ENCODE results near the gene OSBP. TPM values are rescaled to one million over a fixed set of nuclear protein-coding genes. Genes with fewer than 3 reads are reported as not detected.
"Not testable (repeated sequence)": the region's sequence is repeated elsewhere in the genome, so short reads cannot be mapped to it uniquely, and the experiment has no call there.

Gene OSBP
- total and polyA plus RNA-seq, 2 experiments from 2014 or later: 10.7 to 26.4 TPM

- Histone ChIP-seq H3K4me2 (ENCODE audit: unreplicated experiment) (no peak overlapping the region), H4K20me1 (ENCODE audit: insufficient read depth) (no peaks in the 10 kb centered on the region), H3K36me3 (ENCODE audit: low read depth) (peaks cover 90% of the 10 kb centered on the region), H2AFZ (no peak overlapping the region), H3K27ac (no peak overlapping the region), H3K4me3 (no peak overlapping the region), H3F3A (ENCODE audit: insufficient read depth) (0 out of 2 replicates have a peak, but pooled peaks cover 5% of the 10 kb centered on the region), H3K9me3 (ENCODE audit: low read depth) (no peaks in the 10 kb centered on the region), H3K9ac (no peak overlapping the region), H3K27me3 (replicated peaks; ENCODE audit: insufficient read depth) (no peaks in the 10 kb centered on the region), H3K79me2 (ENCODE audit: insufficient read depth) (peaks cover 15% of the 10 kb centered on the region; the same call in 1 of the 2 replicates), H3K4me1 (ENCODE audit: insufficient read depth) (no peaks in the 10 kb centered on the region; the same call in 1 of the 2 replicates), H3K9me2 (ENCODE audit: insufficient read depth) (no peaks in the 10 kb centered on the region)
- DNase-seq: no peak
- 97% methylated on average over 3 of the region's 3 CpGs for WGBS, 2 experiments (ENCODE audit: low coverage in 1 of 2, low lambda C conversion rate in 2 of 2, missing lambda C conversion rate in 2 of 2)
- TF ChIP-seq EZH2phosphoT487 (IDR thresholded peaks at IDR 0.05; ENCODE audit: insufficient read depth, low read depth) (no peak), EZH2 (IDR thresholded peaks at IDR 0.05; ENCODE audit: insufficient read depth, poor library complexity, severe bottlenecking) (no peak)
- in situ Hi-C loops (cut with MboI): no loop called here
These were observed 27.8 kb upstream of the OSBP start for GRCh38 chr11:59643390-59643789.

- DNase-seq: peak; percentile 26
- in situ Hi-C loops (cut with MboI): no loop called here
These were observed 25.6 kb upstream of the OSBP start for GRCh38 chr11:59641156-59641555.

GRCh38 chr11:59630493-59630892 lies 14.9 kb upstream of the OSBP start:
- Histone ChIP-seq H3K27ac (no peak overlapping the region), H3K36me3 (ENCODE audit: low read depth) (peaks cover 6% of the 10 kb centered on the region; the same call in 1 of the 2 replicates), H3K27me3 (replicated peaks; ENCODE audit: insufficient read depth) (no peaks in the 10 kb centered on the region), H3K4me3 (no peak overlapping the region), H3K79me2 (ENCODE audit: insufficient read depth) (no peaks in the 10 kb centered on the region), H4K20me1 (ENCODE audit: insufficient read depth) (no peaks in the 10 kb centered on the region), H3K4me2 (ENCODE audit: unreplicated experiment) (no peak overlapping the region), H3K9me3 (ENCODE audit: low read depth) (no peaks in the 10 kb centered on the region), H3K9me2 (ENCODE audit: insufficient read depth) (no peaks in the 10 kb centered on the region), H3K4me1 (ENCODE audit: insufficient read depth) (no peaks in the 10 kb centered on the region), H3K9ac (no peak overlapping the region), H3F3A (ENCODE audit: insufficient read depth) (peaks cover 10% of the 10 kb centered on the region; the same call in 1 of the 2 replicates), H2AFZ (no peak overlapping the region)
- in situ Hi-C loops (cut with MboI): no loop called here
- DNase-seq: no peak
- TF ChIP-seq EZH2 (IDR thresholded peaks at IDR 0.05; ENCODE audit: insufficient read depth, poor library complexity, severe bottlenecking) (no peak), EZH2phosphoT487 (IDR thresholded peaks at IDR 0.05; ENCODE audit: insufficient read depth, low read depth) (no peak)
- 85 to 91% methylated on average over 2 of the region's 2 CpGs for WGBS, 2 experiments (ENCODE audit: low coverage in 1 of 2, low lambda C conversion rate in 2 of 2, missing lambda C conversion rate in 2 of 2)

More at GRCh38 chr11:59641156-59641555, 25.6 kb upstream of the OSBP start:
- no peaks in the 10 kb centered on the region for H4K20me1 ChIP-seq (ENCODE audit: insufficient read depth)
- 0 out of 2 replicates have a peak, but pooled peaks cover 12% of the 10 kb centered on the region for H3F3A ChIP-seq (ENCODE audit: insufficient read depth)
- no peaks in the 10 kb centered on the region for H3K9me3 ChIP-seq (ENCODE audit: low read depth)
- no peak overlapping the region for H3K4me3 ChIP-seq
- 95 to 100% methylated on average over 3 of the region's 3 CpGs for WGBS, 2 experiments (ENCODE audit: low coverage in 1 of 2, low lambda C conversion rate in 2 of 2, missing lambda C conversion rate in 2 of 2)
- H3K79me2 ChIP-seq (ENCODE audit: insufficient read depth): peaks cover 10% of the 10 kb centered on the region; the same call in 1 of the 2 replicates
- no peak overlapping the region for H3K4me2 ChIP-seq (ENCODE audit: unreplicated experiment)
- no peak overlapping the region for H3K27ac ChIP-seq
- TF ChIP-seq EZH2phosphoT487 (IDR thresholded peaks at IDR 0.05; ENCODE audit: insufficient read depth, low read depth) (no peak), EZH2 (IDR thresholded peaks at IDR 0.05; ENCODE audit: insufficient read depth, poor library complexity, severe bottlenecking) (no peak)
- no peaks in the 10 kb centered on the region for H3K27me3 ChIP-seq (replicated peaks; ENCODE audit: insufficient read depth)
- H2AFZ ChIP-seq: no peak overlapping the region
- H3K36me3 ChIP-seq (ENCODE audit: low read depth): peaks cover 92% of the 10 kb centered on the region
- no peaks in the 10 kb centered on the region for H3K9me2 ChIP-seq (ENCODE audit: insufficient read depth)
- no peak overlapping the region for H3K9ac ChIP-seq
- no peaks in the 10 kb centered on the region; the same call in 1 of the 2 replicates for H3K4me1 ChIP-seq (ENCODE audit: insufficient read depth)

- in situ Hi-C loops (cut with MboI): no loop called here
- DNase-seq: no peak
- H3K4me2 ChIP-seq (ENCODE audit: unreplicated experiment): no peak overlapping the region
- H3K9me2 ChIP-seq (ENCODE audit: insufficient read depth): no peaks in the 10 kb centered on the region
- TF ChIP-seq EZH2phosphoT487 (IDR thresholded peaks at IDR 0.05; ENCODE audit: insufficient read depth, low read depth) (no peak), EZH2 (IDR thresholded peaks at IDR 0.05; ENCODE audit: insufficient read depth, poor library complexity, severe bottlenecking) (no peak)
- no peak overlapping the region for H3K27ac ChIP-seq
- H4K20me1 ChIP-seq (ENCODE audit: insufficient read depth): no peaks in the 10 kb centered on the region
- H3K79me2 ChIP-seq (ENCODE audit: insufficient read depth): no peaks in the 10 kb centered on the region
- no peak overlapping the region for H3K9ac ChIP-seq
- H3F3A ChIP-seq (ENCODE audit: insufficient read depth): peaks cover 10% of the 10 kb centered on the region; the same call in 1 of the 2 replicates
- peaks cover 6% of the 10 kb centered on the region; the same call in 1 of the 2 replicates for H3K36me3 ChIP-seq (ENCODE audit: low read depth)
- H3K9me3 ChIP-seq (ENCODE audit: low read depth): no peaks in the 10 kb centered on the region
- no peaks in the 10 kb centered on the region for H3K4me1 ChIP-seq (ENCODE audit: insufficient read depth)
- H3K4me3 ChIP-seq: no peak overlapping the region
- no peaks in the 10 kb centered on the region for H3K27me3 ChIP-seq (replicated peaks; ENCODE audit: insufficient read depth)
- H2AFZ ChIP-seq: no peak overlapping the region
These were observed 14.4 kb upstream of the OSBP start for GRCh38 chr11:59629996-59630395.

- H3K27ac ChIP-seq: not testable (repeated sequence)
These were observed 11.4 kb upstream of the OSBP start for GRCh38 chr11:59626969-59627368.

More at GRCh38 chr11:59626969-59627368, 11.4 kb upstream of the OSBP start:
- in situ Hi-C loops (cut with MboI); H3K4me1 ChIP-seq (ENCODE audit: insufficient read depth); H3F3A ChIP-seq (ENCODE audit: insufficient read depth); H3K79me2 ChIP-seq (ENCODE audit: insufficient read depth); H3K27me3 ChIP-seq (replicated peaks; ENCODE audit: insufficient read depth); H3K4me3 ChIP-seq; H3K9ac ChIP-seq; H3K9me3 ChIP-seq (ENCODE audit: low read depth); H3K4me2 ChIP-seq (ENCODE audit: unreplicated experiment); H3K9me2 ChIP-seq (ENCODE audit: insufficient read depth); H4K20me1 ChIP-seq (ENCODE audit: insufficient read depth); H3K36me3 ChIP-seq (ENCODE audit: low read depth); H2AFZ ChIP-seq: not testable (repeated sequence)
- DNase-seq: peak; percentile 6
- WGBS, 2 experiments (ENCODE audit: low coverage in 1 of 2, low lambda C conversion rate in 2 of 2, missing lambda C conversion rate in 2 of 2): 84 to 92% methylated on average over 4 of the region's 4 CpGs

All from GM23248 (cell line).